OCI-LY3 (cell line): ENCODE data around the gene USP32.

ENCODE experiments used
- H2AFZ ChIP-seq: fragments of 200-600, 300-600 bp; shearing (Covaris generic); 2 replicates; pipeline ENCODE4 v1.6.0; 2014; ENCODE audit warnings: antibody characterized with exemption, low read depth, low read length
- H3K27ac ChIP-seq: fragments of 200-600, 300-600 bp; sonication (generic); 2 replicates; pipeline ENCODE4 v1.5.1; 2014; ENCODE audit warnings: mild to moderate bottlenecking, low read length, moderate library complexity, mixed read lengths
- H3K27me3 ChIP-seq: fragments of 200-600, 300-600 bp; sonication (generic); 2 replicates; pipeline ENCODE4 v1.6.1; 2014; ENCODE audit warnings: low read depth, low read length, mixed read lengths
- H3K36me3 ChIP-seq: fragments of 200-600, 300-600 bp; sonication (generic); replicated peaks from 2 replicates; pipeline ENCODE3; 2014; ENCODE audit warnings: low read depth, low read length, mixed read lengths
- H3K4me1 ChIP-seq: fragments of 300-600, 200-600 bp; sonication (generic); 2 replicates; pipeline ENCODE4 v1.6.1; 2014; ENCODE audit warnings: low read length, mixed read lengths
- H3K4me2 ChIP-seq: fragments of 200-600, 300-600 bp; sonication (generic); 2 replicates; pipeline ENCODE4 v1.6.1; 2014; ENCODE audit warnings: low read length, mixed read lengths
- H3K4me3 ChIP-seq: fragments of 300-600, 200-600 bp; sonication (generic); 2 replicates; pipeline ENCODE4 v1.5.1; 2014; ENCODE audit warnings: antibody characterized with exemption, mild to moderate bottlenecking, low read length, moderate library complexity
- H3K79me2 ChIP-seq: fragments of 300-600, 200-600 bp; shearing (Covaris generic); 2 replicates; pipeline ENCODE4 v1.6.1; 2014; ENCODE audit warnings: mild to moderate bottlenecking, low read length, mixed read lengths
- H3K9ac ChIP-seq: fragments of 300-600, 200-600 bp; shearing (Covaris generic); 2 replicates; pipeline ENCODE4 v1.6.0; 2014; ENCODE audit warnings: mild to moderate bottlenecking, low read length, moderate library complexity
- H3K9me3 ChIP-seq: fragments of 200-600, 300-600 bp; shearing (Covaris generic); 2 replicates; pipeline ENCODE4 v1.6.1; 2014; ENCODE audit warnings: low read length, mixed read lengths; ENCODE audit not compliant: insufficient read depth
- H4K20me1 ChIP-seq: fragments of 200-600, 300-600 bp; sonication (generic); 2 replicates; pipeline ENCODE4 v1.6.1; 2016; ENCODE audit warnings: low read length, mixed read lengths; ENCODE audit not compliant: insufficient read depth
- EZH2phosphoT487 ChIP-seq: fragments of 200-600 bp; shearing (Covaris generic); IDR thresholded peaks from 2 replicates; pipeline ENCODE4 v1.6.1; 2018; ENCODE audit warnings: antibody characterized with exemption, mixed run types, low read depth
- TF ChIP-seq, protein P1 (sequence below): fragments of 200-600, 300-600 bp; sonication (generic); IDR thresholded peaks from 2 replicates; pipeline ENCODE4 v1.5.1; 2014; ENCODE audit warnings: antibody characterized with exemption, low read length, low read depth

The USP32 gene

DNA sequence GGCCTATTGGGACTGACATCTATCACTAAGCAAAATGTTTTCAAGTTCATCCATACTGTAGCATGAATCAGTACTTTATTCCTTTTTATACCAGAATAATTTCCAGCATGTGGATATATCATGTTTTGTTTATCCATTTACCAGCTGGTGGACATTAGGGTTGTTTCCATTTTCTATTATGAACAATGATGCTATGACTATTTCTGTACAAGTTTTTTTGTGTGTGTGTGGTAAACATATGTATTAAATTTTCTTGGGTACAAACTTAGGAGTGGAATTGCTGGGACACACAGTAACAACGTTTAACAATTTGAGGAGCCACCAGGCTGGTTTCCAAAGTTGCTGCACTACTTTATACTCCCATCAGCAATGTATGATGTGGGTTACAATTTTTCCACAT is 91.0 kb downstream of the USP32 start:
- no peak overlapping the region for H3K4me3 ChIP-seq
- H3K36me3 ChIP-seq: peaks cover 28% of the 10 kb centered on the region
- no peaks in the 10 kb centered on the region for H3K27me3 ChIP-seq
- H3K27ac ChIP-seq: no peak overlapping the region
- H3K9me3 ChIP-seq: peaks cover 5% of the 10 kb centered on the region; the same call in 1 of the 2 replicates
- H3K9ac ChIP-seq: no peak overlapping the region
- TF ChIP-seq EZH2phosphoT487: no peak
- H3K4me1 ChIP-seq: peaks cover 30% of the 10 kb centered on the region
- H3K4me2 ChIP-seq: no peak overlapping the region
- peaks cover 19% of the 10 kb centered on the region for H3K79me2 ChIP-seq
- H4K20me1 ChIP-seq: no peaks in the 10 kb centered on the region
- no peak overlapping the region for H2AFZ ChIP-seq

GRCh38 chr17:60300011-60300410 is 91.9 kb downstream of the USP32 start:
- Histone ChIP-seq H3K9me3 (peaks cover 5% of the 10 kb centered on the region; the same call in 1 of the 2 replicates), H3K9ac (no peak overlapping the region), H3K27me3 (no peaks in the 10 kb centered on the region), H2AFZ (no peak overlapping the region), H3K36me3 (peaks cover 28% of the 10 kb centered on the region), H3K4me3 (no peak overlapping the region), H3K4me1 (peaks cover 20% of the 10 kb centered on the region), H4K20me1 (no peaks in the 10 kb centered on the region), H3K27ac (no peak overlapping the region), H3K4me2 (no peak overlapping the region), H3K79me2 (peaks cover 19% of the 10 kb centered on the region)
- TF ChIP-seq EZH2phosphoT487: no peak
- TF ChIP-seq, protein P1, sequence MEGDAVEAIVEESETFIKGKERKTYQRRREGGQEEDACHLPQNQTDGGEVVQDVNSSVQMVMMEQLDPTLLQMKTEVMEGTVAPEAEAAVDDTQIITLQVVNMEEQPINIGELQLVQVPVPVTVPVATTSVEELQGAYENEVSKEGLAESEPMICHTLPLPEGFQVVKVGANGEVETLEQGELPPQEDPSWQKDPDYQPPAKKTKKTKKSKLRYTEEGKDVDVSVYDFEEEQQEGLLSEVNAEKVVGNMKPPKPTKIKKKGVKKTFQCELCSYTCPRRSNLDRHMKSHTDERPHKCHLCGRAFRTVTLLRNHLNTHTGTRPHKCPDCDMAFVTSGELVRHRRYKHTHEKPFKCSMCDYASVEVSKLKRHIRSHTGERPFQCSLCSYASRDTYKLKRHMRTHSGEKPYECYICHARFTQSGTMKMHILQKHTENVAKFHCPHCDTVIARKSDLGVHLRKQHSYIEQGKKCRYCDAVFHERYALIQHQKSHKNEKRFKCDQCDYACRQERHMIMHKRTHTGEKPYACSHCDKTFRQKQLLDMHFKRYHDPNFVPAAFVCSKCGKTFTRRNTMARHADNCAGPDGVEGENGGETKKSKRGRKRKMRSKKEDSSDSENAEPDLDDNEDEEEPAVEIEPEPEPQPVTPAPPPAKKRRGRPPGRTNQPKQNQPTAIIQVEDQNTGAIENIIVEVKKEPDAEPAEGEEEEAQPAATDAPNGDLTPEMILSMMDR: no peak

- Histone ChIP-seq H3K4me3 (no peak overlapping the region), H3K9ac (no peak overlapping the region), H3K4me1 (no peaks in the 10 kb centered on the region), H3K79me2 (peaks cover 6% of the 10 kb centered on the region; the same call in 1 of the 2 replicates), H3K4me2 (no peak overlapping the region), H4K20me1 (no peaks in the 10 kb centered on the region), H3K27me3 (no peaks in the 10 kb centered on the region), H3K9me3 (no peaks in the 10 kb centered on the region), H3K36me3 (peaks cover 24% of the 10 kb centered on the region), H3K27ac (no peak overlapping the region), H2AFZ (no peak overlapping the region)
- TF ChIP-seq, protein P1: no peak
- no peak for TF ChIP-seq EZH2phosphoT487
Observed at GRCh38 chr17:60297760-60298401, 94.1 kb downstream of the USP32 start.

DNA sequence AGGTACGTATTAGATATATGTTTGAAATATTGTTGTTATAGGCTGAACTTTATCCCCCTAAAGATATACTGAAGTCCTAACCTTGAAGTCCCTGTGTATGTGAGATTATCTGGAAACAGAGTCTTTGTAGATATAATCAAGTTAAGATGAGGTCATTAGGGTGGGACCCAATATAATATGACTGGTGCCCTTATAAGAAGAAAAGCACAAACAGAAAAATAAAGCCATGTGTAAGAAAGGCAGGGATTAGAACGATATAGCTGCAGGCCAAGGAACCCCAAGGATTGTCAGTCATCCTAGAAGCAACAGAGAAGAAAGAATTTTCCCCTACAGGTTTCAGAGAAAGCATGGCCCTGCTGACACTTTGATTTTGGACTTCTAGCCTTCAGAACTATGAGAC is 95.8 kb downstream of the USP32 start:
- Histone ChIP-seq H3K4me3 (no peak overlapping the region), H3K4me2 (no peak overlapping the region), H3K27ac (no peak overlapping the region), H3K79me2 (no peaks in the 10 kb centered on the region), H4K20me1 (no peaks in the 10 kb centered on the region), H3K36me3 (peaks cover 34% of the 10 kb centered on the region), H3K9me3 (no peaks in the 10 kb centered on the region), H3K4me1 (no peaks in the 10 kb centered on the region), H2AFZ (no peak overlapping the region), H3K27me3 (no peaks in the 10 kb centered on the region), H3K9ac (no peak overlapping the region)
- no peak for TF ChIP-seq EZH2phosphoT487
- TF ChIP-seq, protein P1: no peak
